Activated CD8-positive, alpha-beta T cell treated with anti-CD3 and anti-CD28 coated beads for 36 hours (primary cell): ENCODE data around the gene RETREG3. TPM values are rescaled to one million over a fixed set of nuclear protein-coding genes. Genes with fewer than 3 reads are reported as not detected.
"Not testable (repeated sequence)": the region's sequence is repeated elsewhere in the genome, so short reads cannot be mapped to it uniquely, and the experiment has no call there.

Experiments
- ATAC-seq: fragments of 200-7000 bp; cut with Tn5 transposase; one replicate; pipeline ENCODE4 v1.10.0; 2021; ENCODE audit warnings: mild to moderate bottlenecking, moderate library complexity
- CTCF ChIA-PET: fragments of 350-600 bp; sonication (Branson Sonifier 250); formaldehyde crosslinking; loops from one replicate; lab custom pipeline; 2021; ENCODE audit warnings: antibody characterized with exemption; lab: Charles Lee
- POLR2A ChIA-PET: fragments of 350-600 bp; sonication (Branson Sonifier 250); formaldehyde crosslinking; loops from one replicate; lab custom pipeline; 2021; ENCODE audit warnings: antibody characterized with exemption; lab: Charles Lee
- DNase-seq: peaks from one replicate; pipeline ENCODE4 v3.0.0-alpha.2; 2020
- H3K27ac Mint-ChIP-seq: one replicate; pipeline ENCODE4 v1.8.0; 2021; ENCODE audit warnings: mild to moderate bottlenecking, mixed read lengths
- H3K27me3 Mint-ChIP-seq: one replicate; pipeline ENCODE4 v1.8.0; 2021; ENCODE audit warnings: mixed read lengths
- H3K36me3 Mint-ChIP-seq: one replicate; pipeline ENCODE4 v1.8.0; 2021; ENCODE audit warnings: low read depth, mixed read lengths
- H3K4me1 Mint-ChIP-seq: one replicate; pipeline ENCODE4 v1.8.0; 2021; ENCODE audit warnings: low read depth, mixed read lengths
- H3K4me3 Mint-ChIP-seq: one replicate; pipeline ENCODE4 v1.8.0; 2021; ENCODE audit warnings: mild to moderate bottlenecking, moderate library complexity, mixed read lengths
- H3K9me3 Mint-ChIP-seq: one replicate; pipeline ENCODE4 v1.8.0; 2021; ENCODE audit warnings: mixed read lengths
- intact Hi-C: fragments of 100-400 bp; cut with micrococcal nuclease; formaldehyde crosslinking; loops from one replicate; pipeline ENCODE4 v1.10.0; 2022
- total RNA-seq, 2 experiments: library from RNA; stranded (reverse); gene quantifications; one replicate each; pipeline ENCODE4 v1.2.3, GENCODE V29; 2021
- TF ChIP-seq, protein P1 (sequence below): fragments of 200-600 bp; IDR thresholded peaks from one replicate; pipeline ENCODE4 v1.8.0; 2022; ENCODE audit warnings: antibody characterized with exemption, mild to moderate bottlenecking

The RETREG3 gene
- total RNA-seq, 2 experiments from 2014 or later, result 25.0 to 28.2 TPM

DNA sequence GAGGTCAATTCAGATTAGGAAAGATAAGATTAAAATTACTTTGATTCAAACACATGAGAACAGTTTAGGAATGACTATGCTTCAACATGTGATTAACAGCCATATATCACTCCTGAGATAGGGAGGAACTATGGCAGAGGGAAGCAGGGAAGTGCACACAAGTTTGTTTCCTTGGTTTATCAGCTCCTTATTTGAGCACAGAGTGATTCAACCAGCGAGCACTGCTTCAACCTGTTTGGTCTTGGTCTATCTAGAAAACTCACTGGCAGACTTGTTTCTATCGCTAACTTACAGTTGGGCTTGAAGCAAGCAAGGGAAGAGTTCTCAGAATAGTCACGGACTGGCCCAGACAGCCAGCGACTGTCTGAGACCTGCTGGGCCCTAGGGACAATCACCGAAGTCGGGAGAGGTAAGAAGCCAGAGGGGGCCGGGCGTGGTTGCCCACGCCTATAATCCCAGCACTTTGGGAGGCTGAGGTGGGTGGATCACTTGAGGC is 23.8 kb upstream of the RETREG3 start:
- DNase-seq (no peak), ATAC-seq (no peak)
- ChIA-PET POLR2A (no interaction called here), CTCF (interaction anchor here (1.2 to 1.7 kb wide), 3 partner anchors 15 to 131 kb away, joined by 3 to 4 read pairs (median 4); no protein-coding TSS in a partner anchor)
- TF ChIP-seq, protein P1, sequence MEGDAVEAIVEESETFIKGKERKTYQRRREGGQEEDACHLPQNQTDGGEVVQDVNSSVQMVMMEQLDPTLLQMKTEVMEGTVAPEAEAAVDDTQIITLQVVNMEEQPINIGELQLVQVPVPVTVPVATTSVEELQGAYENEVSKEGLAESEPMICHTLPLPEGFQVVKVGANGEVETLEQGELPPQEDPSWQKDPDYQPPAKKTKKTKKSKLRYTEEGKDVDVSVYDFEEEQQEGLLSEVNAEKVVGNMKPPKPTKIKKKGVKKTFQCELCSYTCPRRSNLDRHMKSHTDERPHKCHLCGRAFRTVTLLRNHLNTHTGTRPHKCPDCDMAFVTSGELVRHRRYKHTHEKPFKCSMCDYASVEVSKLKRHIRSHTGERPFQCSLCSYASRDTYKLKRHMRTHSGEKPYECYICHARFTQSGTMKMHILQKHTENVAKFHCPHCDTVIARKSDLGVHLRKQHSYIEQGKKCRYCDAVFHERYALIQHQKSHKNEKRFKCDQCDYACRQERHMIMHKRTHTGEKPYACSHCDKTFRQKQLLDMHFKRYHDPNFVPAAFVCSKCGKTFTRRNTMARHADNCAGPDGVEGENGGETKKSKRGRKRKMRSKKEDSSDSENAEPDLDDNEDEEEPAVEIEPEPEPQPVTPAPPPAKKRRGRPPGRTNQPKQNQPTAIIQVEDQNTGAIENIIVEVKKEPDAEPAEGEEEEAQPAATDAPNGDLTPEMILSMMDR, result no peak
- intact Hi-C loops, result no loop called here
- Mint-ChIP-seq H3K4me1 (no peaks in the 10 kb centered on the region), H3K27ac (no peak overlapping the region), H3K9me3 (no peaks in the 10 kb centered on the region), H3K4me3 (no peak overlapping the region), H3K27me3 (no peaks in the 10 kb centered on the region), H3K36me3 (no peaks in the 10 kb centered on the region)

DNA sequence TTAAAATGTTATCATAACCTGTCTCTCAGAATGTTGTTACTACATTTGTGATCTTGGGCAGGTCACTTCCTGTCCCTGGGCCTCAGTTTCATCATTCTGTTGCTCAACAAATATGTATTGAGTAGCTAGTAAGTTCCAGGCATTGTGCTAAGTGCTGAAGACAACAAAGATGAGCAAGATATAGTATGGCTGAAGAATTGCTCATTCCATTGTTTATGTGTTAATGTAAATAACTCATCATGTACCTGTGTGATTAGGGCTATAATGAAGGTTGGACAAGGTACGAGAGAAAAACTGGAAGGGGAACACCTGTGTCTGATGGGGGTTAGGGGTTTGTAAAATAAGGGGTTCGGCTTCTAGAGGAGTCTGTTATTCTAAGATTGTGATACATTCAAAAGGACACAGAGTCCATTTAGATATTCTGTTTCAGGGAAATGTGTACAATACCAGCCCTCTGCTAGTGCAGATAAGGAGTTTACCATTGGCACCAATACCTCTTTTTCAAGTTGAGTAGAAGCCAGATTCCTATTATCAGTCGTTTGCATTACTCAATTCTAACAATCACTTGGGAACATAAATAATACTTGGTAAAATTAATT is 20.3 kb upstream of the RETREG3 start:
- H3K27ac Mint-ChIP-seq, result no peak overlapping the region
- intact Hi-C loops, result no loop called here
- no peaks in the 10 kb centered on the region for H3K4me1 Mint-ChIP-seq
- POLR2A ChIA-PET, result interaction anchor here (1.0 kb wide), 1 partner anchor 75 kb away, joined by 3 read pairs; no protein-coding TSS in a partner anchor
- H3K4me3 Mint-ChIP-seq, result no peak overlapping the region
- TF ChIP-seq, protein P1, result no peak
- H3K9me3 Mint-ChIP-seq, result no peaks in the 10 kb centered on the region
- CTCF ChIA-PET, result interaction anchor here (3.0 kb wide), 1 partner anchor 51 kb away, joined by 9 read pairs; the partner anchor contains the start of gene PSMC3IP
- H3K36me3 Mint-ChIP-seq, result no peaks in the 10 kb centered on the region
- H3K27me3 Mint-ChIP-seq, result no peaks in the 10 kb centered on the region
- no peak for DNase-seq
- ATAC-seq, result no peak

DNA sequence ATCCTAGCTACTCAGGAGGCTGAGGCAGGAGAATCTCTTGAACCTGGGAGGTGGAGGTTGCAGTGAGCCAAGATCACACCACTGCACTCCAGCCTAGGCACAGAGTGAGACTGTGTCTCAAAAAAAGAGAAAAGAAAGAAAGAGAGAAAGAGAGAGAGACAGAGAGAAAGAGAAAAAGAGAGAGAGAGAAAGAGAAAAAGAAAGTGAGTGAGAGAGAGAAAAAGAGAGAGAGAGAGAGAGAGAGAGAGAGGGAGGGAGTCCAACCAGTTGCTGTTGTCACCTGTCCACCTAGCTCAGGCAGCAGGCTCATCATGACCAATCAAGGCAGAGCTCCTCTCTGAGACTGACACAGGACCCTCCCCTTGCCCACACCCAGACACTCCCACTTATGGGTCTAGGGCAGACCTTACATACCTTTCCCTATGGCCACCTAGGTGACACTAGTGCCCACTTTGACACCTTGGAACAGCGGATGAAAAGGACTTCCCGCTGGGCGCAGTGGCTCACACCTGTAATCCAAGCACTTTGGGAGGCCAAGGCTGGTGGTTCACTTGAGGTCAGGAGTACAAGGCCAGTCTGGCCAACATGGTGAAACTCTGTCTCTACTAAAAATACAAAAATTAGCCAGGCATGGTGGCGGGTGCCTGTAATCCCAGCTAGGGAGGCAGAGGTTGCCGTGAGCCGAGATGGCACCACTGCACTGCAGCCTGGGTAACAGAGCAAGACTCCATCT is 18.0 kb upstream of the RETREG3 start:
- ATAC-seq, H3K36me3 Mint-ChIP-seq, intact Hi-C loops, DNase-seq, CTCF ChIA-PET, H3K4me3 Mint-ChIP-seq, H3K27me3 Mint-ChIP-seq, H3K4me1 Mint-ChIP-seq, H3K9me3 Mint-ChIP-seq, H3K27ac Mint-ChIP-seq: not testable (repeated sequence)
- POLR2A ChIA-PET, result interaction anchor here (0.9 kb wide), 1 partner anchor 87 kb away, joined by 3 read pairs; no protein-coding TSS in a partner anchor

DNA sequence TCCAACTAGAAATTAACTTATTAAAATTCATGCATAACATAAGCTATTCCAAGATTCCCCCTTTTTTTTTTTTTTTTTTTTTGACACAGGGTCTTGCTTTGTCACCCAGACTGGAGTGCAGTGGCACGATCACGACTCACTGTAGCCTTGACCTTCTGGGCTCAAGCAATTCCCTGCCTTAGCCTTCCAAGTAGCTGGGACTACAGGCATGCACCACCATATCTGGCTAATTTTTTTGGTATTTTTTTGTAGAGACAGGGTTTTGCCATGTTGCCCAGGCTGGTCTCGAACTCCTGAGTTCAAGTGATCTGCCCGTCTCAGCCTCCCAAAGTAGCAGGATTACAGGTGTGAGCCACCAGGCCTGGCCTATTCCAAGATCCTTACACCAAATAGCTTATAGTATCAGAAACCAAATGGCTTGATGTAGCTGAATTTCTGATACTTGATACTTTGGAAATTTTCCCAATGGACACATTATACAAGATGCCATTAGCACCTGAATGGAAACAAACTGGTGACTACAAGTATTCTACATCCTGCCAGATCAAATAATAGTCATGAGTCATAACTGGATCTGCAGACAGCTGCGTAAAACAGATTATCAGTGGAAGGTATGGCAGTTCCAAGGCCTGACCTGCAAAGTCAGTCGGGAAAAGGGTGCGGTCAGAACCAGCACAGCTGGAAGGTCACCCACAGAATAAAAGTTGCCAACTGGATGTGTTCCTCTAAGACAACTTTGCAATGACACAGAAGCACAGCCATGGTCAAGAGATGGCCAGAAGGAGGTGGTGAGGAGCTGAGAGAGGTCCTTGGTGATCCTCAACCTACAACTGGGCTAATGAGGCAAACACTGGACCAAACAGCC is 14.8 kb upstream of the RETREG3 start:
- Mint-ChIP-seq H3K36me3 (no peaks in the 10 kb centered on the region), H3K4me1 (peaks cover 2% of the 10 kb centered on the region), H3K9me3 (no peaks in the 10 kb centered on the region), H3K27me3 (no peaks in the 10 kb centered on the region), H3K27ac (no peak overlapping the region), H3K4me3 (no peak overlapping the region)
- ATAC-seq, result no peak
- TF ChIP-seq, protein P1, result no peak
- DNase-seq, result no peak
- POLR2A ChIA-PET, result interaction anchor here (1.2 kb wide), 1 partner anchor 13 kb away, joined by 4 read pairs; no protein-coding TSS in a partner anchor
- intact Hi-C loops, result no loop called here
- CTCF ChIA-PET, result interaction anchor here (1.3 kb wide), 1 partner anchor 11 kb away, joined by 3 read pairs; no protein-coding TSS in a partner anchor

DNA sequence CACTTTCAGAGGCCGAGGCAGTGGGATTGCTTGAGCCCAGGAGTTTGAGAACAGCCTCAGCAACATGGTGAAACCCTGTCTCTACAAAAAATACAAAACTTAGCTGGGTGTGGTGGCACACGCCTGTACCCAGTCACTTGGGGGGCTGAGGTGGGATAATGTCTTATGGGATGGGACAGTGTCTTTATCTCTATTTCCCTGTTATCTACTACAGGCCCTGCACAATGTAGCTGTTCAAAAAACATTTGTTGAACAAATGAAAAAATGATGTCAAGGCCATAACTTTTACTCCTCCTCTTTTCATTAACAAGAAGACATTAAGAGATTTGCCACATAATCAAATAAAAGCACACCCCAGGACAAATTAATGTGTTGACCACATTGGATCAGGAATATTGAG is 14.1 kb upstream of the RETREG3 start:
- DNase-seq, result no peak
- intact Hi-C loops, result no loop called here
- TF ChIP-seq, protein P1, result no peak
- ATAC-seq, result no peak
- no peaks in the 10 kb centered on the region for H3K9me3 Mint-ChIP-seq
- H3K27me3 Mint-ChIP-seq, result no peaks in the 10 kb centered on the region
- ChIA-PET CTCF (interaction anchor here (1.3 kb wide), 1 partner anchor 10 kb away, joined by 3 read pairs; no protein-coding TSS in a partner anchor), POLR2A (interaction anchor here (1.2 kb wide), 1 partner anchor 13 kb away, joined by 4 read pairs; no protein-coding TSS in a partner anchor)
- H3K4me1 Mint-ChIP-seq, result peaks cover 6% of the 10 kb centered on the region
- H3K4me3 Mint-ChIP-seq, result no peak overlapping the region
- H3K36me3 Mint-ChIP-seq, result no peaks in the 10 kb centered on the region
- H3K27ac Mint-ChIP-seq, result no peak overlapping the region

DNA sequence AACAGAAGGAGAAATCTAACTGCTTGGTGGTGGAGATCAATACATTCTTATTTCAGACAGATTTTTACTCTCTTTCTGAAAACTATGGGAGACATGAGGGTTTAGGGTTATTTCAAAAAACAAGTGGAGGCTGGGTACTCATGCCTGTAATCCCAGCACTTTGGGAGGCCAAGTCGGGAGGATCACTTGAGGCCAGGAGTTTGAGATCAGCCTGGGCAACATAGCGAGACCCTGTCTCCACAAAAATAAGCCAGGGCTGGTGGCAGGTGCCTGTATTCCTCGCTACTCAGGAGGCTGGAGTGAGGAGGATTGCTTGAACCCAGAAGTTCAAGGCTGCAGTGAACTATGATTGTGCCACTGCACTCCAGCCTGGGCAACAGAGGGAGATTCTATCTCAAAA is 12.8 kb upstream of the RETREG3 start:
- ATAC-seq, DNase-seq, H3K27ac Mint-ChIP-seq, H3K4me1 Mint-ChIP-seq, POLR2A ChIA-PET, H3K36me3 Mint-ChIP-seq, H3K4me3 Mint-ChIP-seq, intact Hi-C loops, H3K27me3 Mint-ChIP-seq, H3K9me3 Mint-ChIP-seq: not testable (repeated sequence)
- CTCF ChIA-PET, result interaction anchor here (1.0 kb wide), 1 partner anchor 9 kb away, joined by 3 read pairs; no protein-coding TSS in a partner anchor
